Activated T-helper 17 cell treated with anti-CD3 and anti-CD28 coated beads, Interleukin-2, amount 50 U/mL, for 72 hours (primary cell): Measurements from ENCODE around the gene RHOT2. TPM values are rescaled to one million over a fixed set of nuclear protein-coding genes. Genes with fewer than 3 reads are reported as not detected.

Experiments
- ATAC-seq: fragments of 150-1000 bp; cut with Tn5 transposase; replicated peaks from 2 replicates; pipeline ENCODE4 v1.10.0; 2021; ENCODE audit warnings: mild to moderate bottlenecking, moderate library complexity
- H3K27ac Mint-ChIP-seq: one replicate; pipeline ENCODE4 v1.8.0; 2022; ENCODE audit warnings: mixed read lengths
- H3K27me3 Mint-ChIP-seq: one replicate; pipeline ENCODE4 v1.8.0; 2022; ENCODE audit warnings: mixed read lengths
- H3K36me3 Mint-ChIP-seq: one replicate; pipeline ENCODE4 v1.8.0; 2022; ENCODE audit warnings: low read depth, mild to moderate bottlenecking, mixed read lengths
- H3K4me1 Mint-ChIP-seq: one replicate; pipeline ENCODE4 v1.8.0; 2022; ENCODE audit warnings: mixed read lengths
- H3K4me3 Mint-ChIP-seq: one replicate; pipeline ENCODE4 v1.8.0; 2022; ENCODE audit warnings: mild to moderate bottlenecking, mixed read lengths
- H3K9me3 Mint-ChIP-seq: one replicate; pipeline ENCODE4 v1.8.0; 2022; ENCODE audit warnings: mixed read lengths
- total RNA-seq, 2 donors: library from RNA; stranded (reverse); gene quantifications; one replicate each; pipeline ENCODE4 v1.2.3, GENCODE V29; 2022

RHOT2 gene
- 100 to 1,000 TPM; 134 to 149 TPM for total RNA-seq

DNA sequence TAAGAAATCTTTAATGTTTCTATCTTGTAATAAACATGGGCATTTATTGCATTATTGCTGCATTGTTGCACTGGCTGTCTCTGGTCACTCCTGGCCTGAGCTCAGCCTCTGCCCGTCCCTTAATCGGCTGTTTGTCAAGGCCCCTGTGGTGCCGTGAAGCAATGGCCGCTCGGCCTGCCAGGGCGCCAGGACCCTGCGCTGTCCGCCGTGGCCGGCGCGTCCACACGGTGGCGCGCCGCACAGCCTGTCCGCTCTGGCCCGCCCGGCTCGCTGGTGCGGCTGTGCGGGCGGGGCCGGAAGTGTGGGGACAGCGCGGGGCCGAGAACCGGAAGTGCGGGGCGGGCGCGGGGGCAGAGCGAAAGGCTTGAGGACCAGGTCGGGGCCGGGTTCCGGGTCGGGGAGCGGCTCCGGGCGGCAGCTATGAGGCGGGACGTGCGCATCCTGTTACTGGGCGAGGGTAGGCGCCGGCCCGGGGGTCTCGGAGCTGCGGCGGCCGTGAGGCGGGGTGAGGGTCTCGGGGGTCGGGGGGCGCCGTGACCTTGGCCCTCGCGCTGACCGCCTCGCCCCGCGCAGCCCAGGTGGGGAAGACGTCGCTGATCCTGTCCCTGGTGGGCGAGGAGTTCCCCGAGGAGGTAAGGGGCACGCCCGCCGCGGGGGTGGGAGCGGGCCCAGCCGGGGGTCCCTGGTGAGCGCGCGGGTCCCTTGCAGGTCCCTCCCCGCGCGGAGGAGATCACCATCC lies at the start of gene RHOT2:
Gene RHOT2 (plus strand): TSS at position 353 of the 739 bp plus-strand sequence. CDS start 68 bp downstream, at position 421.
- peak within 1 kb of the TSS; percentile 73 for H3K27ac Mint-ChIP-seq
- H3K9me3 Mint-ChIP-seq: no peaks in the 10 kb centered on the region
- no peaks in the 10 kb centered on the region for H3K27me3 Mint-ChIP-seq
- no peaks in the 10 kb centered on the region for H3K4me1 Mint-ChIP-seq
- peak within 1 kb of the TSS; percentile 71 for H3K4me3 Mint-ChIP-seq
- H3K36me3 Mint-ChIP-seq: peaks cover 25% of the 10 kb centered on the region
- peak; percentile 99 for ATAC-seq

DNA sequence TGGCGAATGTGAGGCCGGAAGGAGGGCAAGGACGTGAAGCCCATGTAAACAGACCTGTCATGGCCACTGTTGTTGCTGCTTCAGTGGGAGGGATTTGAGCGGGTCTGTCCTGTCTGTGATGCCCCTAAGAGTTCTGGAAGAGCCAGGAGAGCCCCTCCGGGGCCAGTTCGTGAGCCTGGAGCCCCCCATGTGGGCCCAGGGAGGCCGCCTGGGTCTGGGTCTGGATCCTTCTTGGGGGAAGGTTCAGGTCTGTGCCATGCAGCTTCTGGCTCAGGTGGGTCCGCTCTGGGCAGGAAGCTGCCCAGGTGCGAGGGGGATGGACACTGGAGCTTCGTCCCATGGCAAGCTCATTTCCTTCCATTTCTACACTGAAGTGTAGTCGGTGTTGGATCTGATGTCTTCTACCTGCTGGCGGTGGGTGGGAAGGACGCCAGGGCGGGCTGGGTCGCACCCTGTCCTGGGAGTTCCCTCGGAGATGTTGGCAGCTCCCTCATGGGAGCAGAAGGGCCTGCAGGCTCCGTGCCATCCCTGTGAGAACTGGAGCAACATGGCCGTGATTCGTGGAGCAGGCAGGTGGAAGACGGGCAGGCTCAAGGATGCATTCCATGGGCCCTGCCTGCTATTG lies 48.3 kb upstream of the RHOT2 start:
- H3K36me3 Mint-ChIP-seq: no peaks in the 10 kb centered on the region
- no peak for ATAC-seq
- no peak overlapping the region for H3K27ac Mint-ChIP-seq
- H3K4me1 Mint-ChIP-seq: no peaks in the 10 kb centered on the region
- H3K27me3 Mint-ChIP-seq: no peaks in the 10 kb centered on the region
- no peak overlapping the region for H3K4me3 Mint-ChIP-seq
- no peaks in the 10 kb centered on the region for H3K9me3 Mint-ChIP-seq

DNA sequence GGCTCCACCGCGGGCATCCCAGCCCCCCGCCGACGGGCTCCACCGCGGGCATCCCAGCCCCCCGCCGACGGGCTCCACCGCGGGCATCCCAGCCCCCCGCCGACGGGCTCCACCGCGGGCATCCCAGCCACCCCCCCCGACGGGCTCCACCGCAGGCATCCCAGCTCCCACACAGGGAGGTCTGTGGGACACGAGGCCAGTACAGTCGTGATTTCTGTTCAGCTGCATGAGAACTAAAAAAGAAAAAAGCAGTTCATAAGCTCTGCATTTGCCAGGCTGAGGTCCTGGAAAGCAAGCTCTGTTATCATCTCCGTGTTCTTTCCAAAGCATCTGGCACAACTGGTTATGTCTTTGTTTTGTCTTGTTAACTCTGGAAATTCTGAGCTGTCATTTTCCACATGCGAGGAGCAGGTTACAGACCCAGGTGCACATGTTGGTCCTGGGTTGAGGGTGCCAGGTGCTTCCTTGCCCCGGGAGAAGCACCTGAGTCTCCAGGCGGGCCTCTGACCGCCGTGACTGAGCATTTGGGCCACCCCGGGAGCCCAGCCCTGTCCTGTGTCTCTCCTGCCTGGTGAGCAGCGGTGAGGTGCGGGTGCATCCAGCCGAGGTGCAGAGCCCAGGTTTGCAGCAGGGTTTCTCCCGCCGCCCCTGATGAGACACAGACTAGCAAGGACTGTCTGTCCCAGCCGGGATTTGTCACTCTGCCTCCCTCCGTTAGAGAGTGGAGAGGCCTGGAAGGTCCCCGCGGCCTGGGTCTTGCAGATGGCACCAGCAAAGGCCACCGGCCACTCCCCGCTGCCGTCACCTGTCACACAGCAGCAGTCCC lies 47.0 kb upstream of the RHOT2 start:
- no peaks in the 10 kb centered on the region for H3K9me3 Mint-ChIP-seq
- no peaks in the 10 kb centered on the region for H3K36me3 Mint-ChIP-seq
- no peak overlapping the region for H3K27ac Mint-ChIP-seq
- no peaks in the 10 kb centered on the region for H3K27me3 Mint-ChIP-seq
- ATAC-seq: no peak
- no peaks in the 10 kb centered on the region for H3K4me1 Mint-ChIP-seq
- H3K4me3 Mint-ChIP-seq: no peak overlapping the region

DNA sequence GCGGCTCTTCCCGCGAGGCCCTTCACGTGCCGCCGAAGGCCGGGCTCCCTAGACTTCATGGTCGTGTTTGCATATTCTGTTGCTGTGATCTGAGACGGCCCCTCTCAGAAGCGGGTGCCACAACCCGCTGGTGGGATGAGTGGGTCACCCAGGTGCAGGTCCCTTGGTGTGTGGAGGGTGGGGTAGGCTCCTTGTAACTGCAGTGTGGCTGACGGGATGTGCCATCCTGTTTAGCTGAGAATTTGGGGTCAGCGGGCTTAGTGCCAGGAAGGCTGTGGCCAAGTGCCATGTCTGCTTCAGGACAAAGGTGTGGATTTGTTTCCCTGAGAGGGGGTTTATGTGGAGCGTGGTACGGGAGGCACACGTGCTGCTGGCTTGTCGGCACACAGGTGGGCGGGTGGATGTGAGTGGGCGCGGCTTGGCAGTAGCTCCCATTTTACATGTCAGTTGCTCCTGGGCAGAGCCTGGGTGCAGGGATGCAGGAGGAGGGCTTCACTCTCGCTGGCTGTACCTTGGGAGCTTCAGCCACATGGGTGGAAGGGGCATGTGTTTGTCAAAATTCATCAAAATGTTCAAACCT lies 46.3 kb upstream of the RHOT2 start:
- Mint-ChIP-seq H3K4me3 (no peak overlapping the region), H3K27me3 (no peaks in the 10 kb centered on the region), H3K27ac (no peak overlapping the region), H3K36me3 (no peaks in the 10 kb centered on the region), H3K9me3 (no peaks in the 10 kb centered on the region), H3K4me1 (no peaks in the 10 kb centered on the region)
- ATAC-seq: no peak

DNA sequence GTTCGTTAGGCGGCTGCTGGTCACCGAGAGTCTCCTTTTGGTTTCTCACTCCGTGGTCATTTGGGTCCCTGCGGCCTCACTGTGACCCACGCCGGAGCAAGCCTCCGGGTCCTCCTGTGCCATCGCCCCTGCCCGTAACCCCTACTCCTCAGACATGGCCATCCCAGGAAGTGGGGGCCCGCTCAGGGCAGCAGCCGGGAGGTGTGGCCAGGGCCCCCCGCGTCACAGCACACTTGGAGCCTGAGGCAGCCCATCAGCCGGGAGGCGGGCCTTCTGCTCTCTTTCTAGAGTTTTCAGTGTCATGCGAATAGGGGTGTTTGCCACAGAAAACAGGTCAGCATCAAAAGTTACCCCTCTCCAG lies 45.0 kb upstream of the RHOT2 start:
- no peaks in the 10 kb centered on the region for H3K9me3 Mint-ChIP-seq
- H3K27me3 Mint-ChIP-seq: no peaks in the 10 kb centered on the region
- ATAC-seq: no peak
- H3K27ac Mint-ChIP-seq: no peak overlapping the region
- no peaks in the 10 kb centered on the region for H3K36me3 Mint-ChIP-seq
- H3K4me3 Mint-ChIP-seq: no peak overlapping the region
- no peaks in the 10 kb centered on the region for H3K4me1 Mint-ChIP-seq

DNA sequence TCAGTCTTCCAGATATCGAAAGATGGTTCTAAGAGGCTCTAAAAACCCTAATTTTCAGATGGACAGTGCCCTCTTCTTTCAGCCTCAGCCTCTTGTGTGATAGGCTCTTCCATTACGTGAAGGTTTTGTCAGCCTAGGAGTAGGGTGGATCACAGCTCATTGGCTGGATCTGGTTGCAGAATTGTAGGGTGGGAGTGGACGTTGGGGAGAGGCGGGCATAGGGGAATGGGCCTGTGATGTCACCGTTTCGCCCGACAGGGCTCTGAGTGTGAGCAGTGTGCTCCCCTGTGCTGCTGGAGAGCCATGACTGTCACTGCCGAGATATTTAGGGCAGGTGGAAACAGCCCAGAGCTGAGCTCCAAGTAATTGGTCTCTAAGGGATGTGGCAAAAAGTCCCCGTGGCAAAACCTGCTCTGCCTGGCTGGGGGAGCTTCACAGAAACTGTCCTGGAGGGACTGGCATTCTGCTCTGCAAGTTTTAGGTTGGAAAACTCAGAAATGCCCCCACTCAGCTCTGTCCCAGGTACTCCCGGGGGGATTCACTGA lies 43.3 kb upstream of the RHOT2 start:
- H3K9me3 Mint-ChIP-seq: no peaks in the 10 kb centered on the region
- H3K4me1 Mint-ChIP-seq: no peaks in the 10 kb centered on the region
- H3K4me3 Mint-ChIP-seq: no peak overlapping the region
- no peak for ATAC-seq
- H3K27ac Mint-ChIP-seq: no peak overlapping the region
- H3K27me3 Mint-ChIP-seq: no peaks in the 10 kb centered on the region
- H3K36me3 Mint-ChIP-seq: no peaks in the 10 kb centered on the region

DNA sequence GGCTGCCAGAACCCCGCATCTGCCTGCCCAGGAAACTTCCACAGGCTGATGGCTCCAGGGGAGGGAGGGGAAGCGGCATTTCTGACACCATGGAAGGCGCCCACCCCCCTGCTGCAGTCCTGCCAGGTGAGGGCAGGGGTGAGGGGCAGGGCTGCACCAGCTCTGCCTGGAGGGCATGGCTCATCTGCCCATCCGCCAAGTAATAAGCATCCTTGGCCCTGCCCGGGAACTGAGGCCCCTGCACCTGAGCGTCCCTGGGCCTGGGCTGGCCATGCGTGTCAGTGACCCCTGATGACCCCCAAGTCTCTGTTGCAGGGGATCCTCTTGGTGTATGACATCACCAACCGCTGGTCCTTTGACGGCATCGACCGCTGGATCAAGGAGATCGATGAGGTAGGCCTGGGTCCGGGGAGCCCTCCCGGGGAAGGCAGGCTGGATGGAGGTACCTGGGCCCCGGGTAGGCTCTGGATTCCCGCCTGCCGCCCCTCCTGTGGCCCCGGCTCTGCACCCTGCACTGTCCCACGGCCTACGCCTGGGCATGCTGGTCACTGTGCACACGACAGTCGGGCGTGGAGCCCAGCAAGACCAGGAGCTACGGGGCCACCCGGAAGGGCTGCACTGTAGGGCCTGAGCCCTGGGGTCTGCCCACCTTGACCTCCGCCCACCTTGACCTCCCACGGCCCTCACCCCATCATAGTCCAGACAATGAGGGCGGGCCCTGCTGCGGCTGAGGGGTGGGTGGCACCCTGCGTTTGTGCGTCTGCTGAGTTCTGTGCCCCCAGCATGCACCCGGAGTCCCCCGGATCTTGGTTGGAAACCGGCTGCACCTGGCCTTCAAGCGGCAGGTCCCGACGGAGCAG lies 42.6 kb upstream of the RHOT2 start:
- Mint-ChIP-seq H3K27me3 (no peaks in the 10 kb centered on the region), H3K27ac (no peak overlapping the region), H3K9me3 (no peaks in the 10 kb centered on the region), H3K4me1 (no peaks in the 10 kb centered on the region), H3K36me3 (no peaks in the 10 kb centered on the region), H3K4me3 (no peak overlapping the region)
- no peak for ATAC-seq

DNA sequence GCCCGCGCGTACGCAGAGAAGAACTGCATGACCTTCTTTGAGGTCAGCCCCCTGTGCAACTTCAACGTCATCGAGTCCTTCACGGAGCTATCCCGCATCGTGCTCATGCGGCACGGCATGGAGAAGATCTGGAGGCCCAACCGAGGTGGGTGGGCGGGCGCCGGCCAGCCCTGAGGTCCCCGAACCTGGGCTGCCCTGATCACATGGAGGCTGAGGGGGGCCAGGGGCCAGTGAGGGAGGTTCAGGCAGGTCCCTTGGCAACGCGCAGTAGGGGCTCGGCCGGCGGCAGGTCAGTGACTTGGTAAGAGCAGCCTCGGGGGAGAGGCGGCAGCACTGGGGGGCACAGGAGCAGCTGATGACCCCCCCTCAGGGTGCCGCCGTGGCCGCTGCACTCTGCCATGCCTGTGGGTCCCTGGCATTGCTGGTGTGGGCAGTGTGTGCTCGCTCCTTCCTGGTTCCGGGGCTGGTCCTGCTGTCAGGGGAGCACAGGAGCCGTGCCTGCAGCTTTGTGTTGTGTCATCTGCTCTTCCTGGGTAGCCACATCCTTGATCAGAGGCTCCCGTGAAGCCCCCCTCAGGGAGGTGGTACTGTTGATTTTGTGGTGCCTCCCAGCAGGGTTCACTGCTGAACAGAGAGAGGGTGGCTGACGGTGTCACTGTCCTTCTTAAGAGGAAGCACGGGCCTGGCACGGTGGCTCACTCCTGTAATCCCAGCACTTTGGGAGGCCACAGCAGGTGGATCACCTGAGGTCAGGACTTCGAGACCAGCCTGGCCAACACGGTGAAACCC lies 41.8 kb upstream of the RHOT2 start:
- Mint-ChIP-seq H3K4me1 (no peaks in the 10 kb centered on the region), H3K9me3 (no peaks in the 10 kb centered on the region), H3K36me3 (no peaks in the 10 kb centered on the region), H3K27ac (no peak overlapping the region), H3K4me3 (no peak overlapping the region), H3K27me3 (no peaks in the 10 kb centered on the region)
- ATAC-seq: no peak

DNA sequence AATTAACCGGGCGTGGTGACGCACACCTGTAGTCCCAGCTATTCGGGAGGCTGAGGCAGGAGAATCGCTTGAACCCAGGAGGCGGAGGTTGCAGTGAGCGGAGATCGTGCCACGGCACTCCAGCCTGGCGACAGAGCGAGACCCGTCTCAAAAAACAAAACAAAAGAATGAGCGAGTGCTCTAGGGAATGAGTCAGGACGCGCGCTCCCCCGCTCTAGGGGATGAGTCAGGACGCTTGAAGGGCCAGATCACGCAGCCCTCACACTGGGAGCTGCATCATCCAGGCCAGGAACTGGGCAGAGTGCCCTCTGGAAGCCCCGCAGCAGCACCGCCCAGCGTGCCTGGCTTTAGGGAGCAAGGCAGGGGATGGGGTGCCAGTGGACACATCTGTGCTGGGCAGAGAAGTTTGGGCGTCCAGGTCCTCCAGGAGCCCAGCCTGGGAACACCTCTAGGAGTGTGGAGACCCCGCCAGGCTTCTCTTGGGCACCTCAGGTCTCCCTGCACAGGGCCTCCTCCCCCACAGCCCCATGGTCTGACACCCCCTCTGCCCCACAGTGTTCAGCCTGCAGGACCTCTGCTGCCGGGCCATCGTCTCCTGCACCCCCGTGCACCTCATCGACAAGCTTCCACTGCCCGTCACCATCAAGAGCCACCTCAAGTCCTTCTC lies 41.0 kb upstream of the RHOT2 start:
- no peaks in the 10 kb centered on the region for H3K9me3 Mint-ChIP-seq
- H3K36me3 Mint-ChIP-seq: no peaks in the 10 kb centered on the region
- H3K27ac Mint-ChIP-seq: no peak overlapping the region
- H3K4me3 Mint-ChIP-seq: no peak overlapping the region
- H3K4me1 Mint-ChIP-seq: no peaks in the 10 kb centered on the region
- H3K27me3 Mint-ChIP-seq: no peaks in the 10 kb centered on the region
- ATAC-seq: no peak

DNA sequence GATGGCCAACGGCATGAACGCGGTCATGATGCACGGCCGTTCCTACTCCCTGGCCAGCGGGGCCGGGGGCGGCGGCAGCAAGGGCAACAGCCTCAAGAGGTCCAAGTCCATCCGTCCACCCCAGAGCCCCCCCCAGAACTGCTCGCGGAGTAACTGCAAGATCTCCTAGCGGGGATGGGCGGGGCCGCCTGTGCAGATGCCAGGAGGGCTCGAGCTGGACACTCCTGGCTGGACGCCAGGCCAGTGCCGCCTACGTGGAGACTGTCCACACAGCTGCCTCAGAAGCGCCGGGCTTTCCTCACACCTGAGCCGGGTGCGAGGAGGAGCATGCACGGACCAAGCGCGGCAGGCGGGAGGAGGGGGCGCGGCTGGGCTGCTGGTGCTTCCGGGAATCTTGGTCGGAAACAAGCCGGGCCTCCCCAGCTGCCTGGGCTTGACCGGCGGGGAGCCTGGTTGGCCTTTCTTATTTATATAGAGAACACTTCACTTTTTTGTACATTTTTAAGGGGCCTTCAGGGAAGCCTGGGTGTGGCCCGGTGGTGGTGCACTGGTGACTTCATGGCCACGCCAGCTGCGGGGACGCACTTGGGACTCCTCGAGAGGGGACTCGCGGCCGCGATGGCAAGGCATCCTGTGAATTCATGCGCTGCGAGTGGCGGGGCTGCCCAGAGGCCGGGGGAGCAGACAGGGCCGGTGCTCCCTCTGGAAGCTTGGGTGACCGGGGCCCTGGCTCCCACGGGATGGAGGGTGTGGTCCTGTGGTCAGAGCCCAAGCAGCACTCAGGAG lies 40.3 kb upstream of the RHOT2 start:
- H3K4me1 Mint-ChIP-seq: no peaks in the 10 kb centered on the region
- H3K9me3 Mint-ChIP-seq: no peaks in the 10 kb centered on the region
- no peaks in the 10 kb centered on the region for H3K27me3 Mint-ChIP-seq
- H3K27ac Mint-ChIP-seq: no peak overlapping the region
- no peak for ATAC-seq
- H3K36me3 Mint-ChIP-seq: no peaks in the 10 kb centered on the region
- H3K4me3 Mint-ChIP-seq: no peak overlapping the region

DNA sequence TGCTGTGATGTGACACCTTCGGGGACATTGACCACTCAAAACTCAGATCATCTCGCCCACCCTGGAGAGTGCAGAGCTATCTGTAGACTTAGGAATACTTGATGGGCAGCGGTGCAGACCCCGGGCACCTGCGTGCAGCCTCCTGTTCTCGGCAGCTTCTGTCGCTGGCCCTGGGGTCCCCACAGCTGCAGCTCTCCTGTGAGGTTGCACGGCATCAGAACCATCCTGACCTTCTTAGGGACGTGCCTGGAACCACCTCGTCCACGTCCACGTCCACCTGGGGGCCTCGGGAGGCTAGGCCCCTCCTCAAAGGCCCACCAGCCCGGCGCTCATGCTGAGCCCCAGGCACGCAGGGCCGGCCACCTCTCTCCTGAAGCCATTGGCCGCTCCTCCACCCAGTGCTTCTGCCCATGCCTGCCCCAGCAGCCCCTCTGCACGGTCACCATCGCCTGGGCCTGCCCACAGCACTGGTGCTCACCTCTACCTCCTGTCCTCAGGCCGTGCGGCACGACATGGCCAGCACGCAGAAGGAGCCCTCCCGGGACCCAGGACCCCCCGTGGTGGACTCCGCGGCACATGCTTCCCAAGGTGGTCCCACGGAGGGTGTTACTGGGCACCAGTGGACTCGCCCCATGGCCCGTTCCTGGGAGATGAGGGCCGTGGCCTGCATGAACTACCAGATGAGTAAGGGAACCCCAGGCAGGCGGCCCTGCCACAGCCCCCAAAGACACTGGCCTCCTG lies 39.4 kb upstream of the RHOT2 start:
- H3K4me1 Mint-ChIP-seq: no peaks in the 10 kb centered on the region
- H3K9me3 Mint-ChIP-seq: no peaks in the 10 kb centered on the region
- no peak overlapping the region for H3K4me3 Mint-ChIP-seq
- H3K36me3 Mint-ChIP-seq: no peaks in the 10 kb centered on the region
- no peak overlapping the region for H3K27ac Mint-ChIP-seq
- ATAC-seq: no peak
- no peaks in the 10 kb centered on the region for H3K27me3 Mint-ChIP-seq
